ENCODE data around the gene MYO16.

DNA sequence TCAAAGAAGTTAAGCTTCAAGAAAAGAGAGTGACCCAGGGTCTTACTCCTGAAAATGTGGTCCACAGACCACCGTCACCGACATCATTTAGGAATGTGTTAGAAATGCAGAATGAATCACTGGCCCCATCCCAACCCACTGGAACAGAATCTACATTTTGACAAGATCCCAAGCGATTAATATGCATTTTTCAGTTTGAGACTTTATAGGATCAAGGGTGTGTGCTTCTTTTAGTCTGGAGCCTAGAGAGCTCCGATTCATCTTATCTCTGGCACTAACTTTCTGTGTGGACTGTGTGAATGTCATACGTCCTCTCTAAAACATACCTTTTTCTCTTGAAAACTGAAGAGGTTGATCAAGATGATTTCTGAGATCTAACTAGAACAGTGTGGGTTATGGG lies 484.8 kb downstream of the MYO16 start:
- TF ChIP-seq GATA2 (IDR thresholded peaks at IDR 0.05; ENCODE audit: low read depth, low read length) = no peak
- no peak for TF ChIP-seq GATA3 (IDR thresholded peaks at IDR 0.05; ENCODE audit: low read depth, low read length)
